ENCODE results near the gene PNPLA1. TPM values are rescaled to one million over a fixed set of nuclear protein-coding genes. Genes with fewer than 3 reads are reported as not detected.
A peak's percentile ranks its signal among the peaks of the same experiment; 100 is the strongest.

Gene PNPLA1
- total and polyA plus RNA-seq, 2 experiments from 2014 or later: not detected

DNA sequence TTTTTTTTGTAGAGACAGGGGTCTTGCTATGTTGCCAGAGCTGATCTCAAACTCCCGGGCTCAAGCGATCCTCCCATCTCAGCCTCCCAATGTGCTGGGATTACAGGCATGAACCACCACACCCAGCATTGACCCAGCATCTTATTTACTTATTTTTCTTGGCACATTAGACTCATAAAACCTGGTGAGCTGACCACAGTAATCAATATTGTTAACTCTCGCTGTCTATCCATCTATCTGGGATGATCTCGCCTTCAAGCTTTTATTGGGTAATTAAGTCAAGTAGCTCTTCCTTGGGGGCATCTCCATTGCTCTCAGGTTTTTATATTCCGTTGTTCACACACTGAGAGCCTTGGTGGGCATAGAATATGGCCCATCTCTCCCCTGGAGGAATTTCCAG, 17.0 kb downstream of the PNPLA1 start:
- H3K36me3 ChIP-seq: no peaks in the 10 kb centered on the region
- no peaks in the 10 kb centered on the region for H3K4me1 ChIP-seq (ENCODE audit: low read depth)
- H3K27ac ChIP-seq: no peak overlapping the region
- peaks cover 41% of the 10 kb centered on the region for H3K27me3 ChIP-seq
- H3K9me3 ChIP-seq (ENCODE audit: low read depth): no peaks in the 10 kb centered on the region
- H3K4me3 ChIP-seq: no peak overlapping the region
- no peak for TF ChIP-seq CTCF (IDR thresholded peaks at IDR 0.05; ENCODE audit: low read depth, low read length)
- no peak for DNase-seq (ENCODE audit: low read depth in 1 of 2, low spot score in 1 of 2)

DNA sequence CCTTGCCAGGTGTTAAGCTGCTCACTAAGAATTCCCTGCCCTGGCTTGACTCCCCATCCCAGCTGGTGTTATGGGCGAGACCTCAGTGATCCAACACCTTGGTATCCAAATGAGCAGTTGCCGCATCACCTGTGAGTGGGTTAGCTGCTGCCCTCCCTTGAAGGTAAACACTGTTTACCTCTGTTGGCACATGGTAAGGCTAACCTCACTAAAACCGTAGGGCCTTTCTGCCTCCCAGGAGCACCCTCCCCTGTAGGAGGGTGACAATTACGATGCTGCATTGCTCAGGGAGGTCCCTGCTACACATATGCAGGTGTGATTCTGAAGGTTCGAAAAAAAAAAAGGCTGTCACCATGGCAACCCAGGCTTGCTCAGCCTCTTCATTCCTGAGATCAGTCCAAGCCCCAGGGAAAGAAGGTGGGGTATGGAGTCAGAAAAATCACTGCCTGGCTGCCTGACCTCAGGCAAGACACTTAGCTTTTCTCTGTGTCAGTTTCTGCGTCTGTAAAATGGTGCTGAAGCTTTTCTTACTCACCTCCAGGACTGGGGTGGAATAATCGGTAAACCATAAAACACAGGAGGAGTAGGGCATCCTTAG, 19.5 kb downstream of the PNPLA1 start:
- Histone ChIP-seq H3K27me3 (peaks cover 19% of the 10 kb centered on the region), H3K9me3 (ENCODE audit: low read depth) (no peaks in the 10 kb centered on the region), H3K36me3 (no peaks in the 10 kb centered on the region), H3K4me3 (no peak overlapping the region), H3K4me1 (ENCODE audit: low read depth) (no peaks in the 10 kb centered on the region), H3K27ac (no peak overlapping the region)
- TF ChIP-seq CTCF (IDR thresholded peaks at IDR 0.05; ENCODE audit: low read depth, low read length): no peak
- DNase-seq (ENCODE audit: low read depth in 1 of 2, low spot score in 1 of 2): no peak

DNA sequence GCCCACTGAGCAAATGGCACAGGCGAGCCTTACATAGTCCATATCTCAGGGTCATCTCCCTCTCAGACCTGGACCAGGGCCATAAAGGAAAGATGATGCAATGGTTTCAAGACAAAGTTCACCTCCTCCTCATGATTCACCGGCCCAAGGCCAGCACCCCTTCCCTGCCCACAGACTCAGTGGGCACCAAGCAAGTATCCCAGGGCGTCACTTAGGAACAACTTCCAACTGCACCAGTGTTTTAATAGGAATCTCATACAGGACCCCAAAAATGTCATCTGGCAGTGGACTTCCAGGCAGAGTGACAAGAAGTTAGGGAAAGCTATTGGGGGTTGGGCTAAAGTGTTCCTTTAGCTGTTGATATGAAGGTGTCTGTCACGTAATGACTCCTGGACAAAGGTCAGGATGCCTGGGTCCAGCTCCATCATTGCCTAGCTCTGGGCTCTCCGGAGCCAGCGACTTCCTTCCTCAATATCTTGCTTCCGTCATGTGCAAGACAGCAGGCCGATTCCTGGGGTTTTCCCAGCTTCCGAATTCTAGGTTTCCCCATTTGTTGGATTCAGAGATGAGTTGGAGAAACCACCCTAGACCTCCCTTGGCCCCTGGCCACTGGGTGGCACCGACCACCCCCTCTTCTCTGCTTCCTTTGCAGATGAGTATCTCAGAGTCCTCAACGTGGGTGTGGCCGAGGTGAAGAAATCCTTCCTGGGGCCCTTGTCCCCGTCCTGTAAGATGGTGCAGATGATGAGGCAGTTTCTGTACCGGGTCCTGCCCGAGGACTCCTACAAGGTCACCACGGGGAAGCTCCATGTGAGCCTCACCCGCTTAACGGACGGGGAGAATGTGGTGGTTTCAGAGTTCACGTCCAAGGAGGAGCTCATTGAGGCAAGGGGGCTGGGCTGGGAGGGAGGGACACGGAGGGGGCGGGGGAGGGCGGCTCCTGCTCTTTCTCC, 21.1 kb downstream of the PNPLA1 start:
- H3K4me1 ChIP-seq (ENCODE audit: low read depth): no peaks in the 10 kb centered on the region
- no peak overlapping the region for H3K27ac ChIP-seq
- peaks cover 4% of the 10 kb centered on the region for H3K27me3 ChIP-seq
- H3K36me3 ChIP-seq: no peaks in the 10 kb centered on the region
- H3K9me3 ChIP-seq (ENCODE audit: low read depth): no peaks in the 10 kb centered on the region
- TF ChIP-seq CTCF (IDR thresholded peaks at IDR 0.05; ENCODE audit: low read depth, low read length): no peak
- H3K4me3 ChIP-seq: no peak overlapping the region
- peak in 1 of 2 donors; percentile 58 for DNase-seq (ENCODE audit: low read depth in 1 of 2, low spot score in 1 of 2)

- no peak for TF ChIP-seq CTCF (IDR thresholded peaks at IDR 0.05; ENCODE audit: low read depth, low read length)
- Histone ChIP-seq H3K27ac (no peak overlapping the region), H3K4me3 (no peak overlapping the region), H3K36me3 (no peaks in the 10 kb centered on the region), H3K27me3 (no peaks in the 10 kb centered on the region), H3K9me3 (ENCODE audit: low read depth) (no peaks in the 10 kb centered on the region), H3K4me1 (ENCODE audit: low read depth) (no peaks in the 10 kb centered on the region)
- DNase-seq (ENCODE audit: low read depth in 1 of 2, low spot score in 1 of 2): no peak
Observed at GRCh38 chr6:36292170-36292569, 22.3 kb downstream of the PNPLA1 start.

- TF ChIP-seq CTCF (IDR thresholded peaks at IDR 0.05; ENCODE audit: low read depth, low read length): no peak
- H3K4me1 ChIP-seq (ENCODE audit: low read depth): no peaks in the 10 kb centered on the region
- no peaks in the 10 kb centered on the region for H3K36me3 ChIP-seq
- no peaks in the 10 kb centered on the region for H3K9me3 ChIP-seq (ENCODE audit: low read depth)
- no peak overlapping the region for H3K4me3 ChIP-seq
- H3K27ac ChIP-seq: no peak overlapping the region
- DNase-seq (ENCODE audit: low read depth in 1 of 2, low spot score in 1 of 2): peak in 1 of 2 donors; percentile 39
- H3K27me3 ChIP-seq: no peaks in the 10 kb centered on the region
Observed at GRCh38 chr6:36296240-36296639, 26.4 kb downstream of the PNPLA1 start.
